Endothelial cell of umbilical vein (primary cell): Measurements from ENCODE around the gene ARHGEF1. TPM values are rescaled to one million over a fixed set of nuclear protein-coding genes. Genes with fewer than 3 reads are reported as not detected.

Experiments
- BruUV-seq: library from RNA; stranded (reverse); fragments of 400-500 nt; replicated peaks from 2 replicates; lab custom pipeline; 2021; lab: Mats Ljungman, UMichigan
- CTCF ChIA-PET: fragments of 300-600, 350-600 bp; sonication (Branson Sonifier 250); formaldehyde crosslinking; loops from one replicate; lab custom pipeline; 2021; ENCODE audit warnings: antibody characterized with exemption, inconsistent platforms; lab: Charles Lee
- POLR2A ChIA-PET: fragments of 300-600, 350-600 bp; sonication (Branson Sonifier 250); formaldehyde crosslinking; loops from one replicate; lab custom pipeline; 2021; ENCODE audit warnings: antibody characterized with exemption, inconsistent platforms; lab: Charles Lee
- DNase-seq: peaks from one replicate; pipeline ENCODE4 v3.0.0-alpha.2; 2011; ENCODE audit warnings: low read depth, low spot score
- FAIRE-seq: peaks from 2 replicates; lab custom pipeline; 2011; peaks lifted over from hg19 to GRCh38; lab: Jason Lieb, UNC
- H2AFZ ChIP-seq: 2 replicates; pipeline ENCODE4 v1.6.0; 2012; ENCODE audit warnings: low read depth, low read length, control low read depth, inconsistent platforms
- H3K27ac ChIP-seq: 2 replicates; pipeline ENCODE4 v1.5.1; 2011; ENCODE audit warnings: low read depth, mild to moderate bottlenecking, control low read depth, low read length, moderate library complexity; ENCODE audit not compliant: insufficient read depth
- H3K27me3 ChIP-seq, 2 experiments: 2 replicates each; pipeline versions ENCODE4 v1.6.0 to v1.6.1; 2011; ENCODE audit warnings: low read length in 2 of 2, mixed read lengths in 1 of 2; ENCODE audit not compliant: control insufficient read depth in 2 of 2, insufficient read depth in 2 of 2
- H3K36me3 ChIP-seq, 2 experiments: 2 replicates in 1 of 2; 3 replicates in 1 of 2; pipeline ENCODE4 v1.5.1; 2011; ENCODE audit warnings: low read length in 2 of 2, mild to moderate bottlenecking in 1 of 2, moderate library complexity in 1 of 2; ENCODE audit not compliant: control insufficient read depth in 2 of 2, insufficient read depth in 2 of 2; ENCODE audit errors: extremely low read depth in 1 of 2
- H3K4me1 ChIP-seq: 3 replicates; pipeline ENCODE4 v1.5.1; 2011; ENCODE audit warnings: mild to moderate bottlenecking, low read length; ENCODE audit not compliant: control insufficient read depth, insufficient read depth; ENCODE audit errors: extremely low read depth
- H3K4me2 ChIP-seq: 2 replicates; pipeline ENCODE4 v1.6.1; 2011; ENCODE audit warnings: low read length, control low read depth, mixed read lengths; ENCODE audit not compliant: insufficient read depth
- H3K4me3 ChIP-seq, 3 experiments: fragments of 200-600 bp in 1 of 3; sonication (generic), shearing (Covaris generic) in 1 of 3; replicated peaks in 1 of 3; 2 replicates each; pipeline ENCODE4 v1.5.1; 2011 to 2016; ENCODE audit warnings: control low read depth in 3 of 3, low read length in 3 of 3, mild to moderate bottlenecking in 2 of 3, inconsistent platforms in 1 of 3, low read depth in 1 of 3, moderate library complexity in 1 of 3; ENCODE audit not compliant: insufficient read depth in 1 of 3
- H3K79me2 ChIP-seq: 2 replicates; pipeline ENCODE4 v1.6.0; 2012; ENCODE audit warnings: low read length, inconsistent platforms; ENCODE audit not compliant: control insufficient read depth, insufficient read depth
- H3K9ac ChIP-seq: replicated peaks from 2 replicates; pipeline ENCODE3; 2011; ENCODE audit warnings: low read length, control low read depth; ENCODE audit not compliant: insufficient read depth; ENCODE audit errors: extremely low read depth
- H3K9me1 ChIP-seq: replicated peaks from 3 replicates; pipeline ENCODE4 v1.6.0; 2011; ENCODE audit warnings: mild to moderate bottlenecking, low read length; ENCODE audit not compliant: control insufficient read depth, insufficient read depth; ENCODE audit errors: extremely low read depth
- H3K9me3 ChIP-seq: replicated peaks from 2 replicates; pipeline ENCODE4 v1.5.1; 2012; ENCODE audit warnings: low read length, inconsistent platforms; ENCODE audit not compliant: control insufficient read depth, insufficient read depth
- H4K20me1 ChIP-seq: replicated peaks from 2 replicates; pipeline ENCODE3; 2011; ENCODE audit warnings: mild to moderate bottlenecking, low read length; ENCODE audit not compliant: control insufficient read depth, insufficient read depth; ENCODE audit errors: extremely low read depth
- CTCF ChIP-seq, 2 donors: IDR thresholded peaks; 1 replicate in 1 of 2; 2 replicates in 1 of 2; pipeline ENCODE4 v1.5.1; 2011; ENCODE audit warnings: low read length in 2 of 2, mild to moderate bottlenecking in 2 of 2, moderate library complexity in 2 of 2, control low read depth in 1 of 2, inconsistent platforms in 1 of 2, low read depth in 1 of 2; ENCODE audit not compliant: insufficient read depth in 1 of 2; ENCODE audit errors: extremely low read depth in 1 of 2
- EZH2 ChIP-seq: IDR thresholded peaks from 2 replicates; pipeline ENCODE4 v1.6.1; 2012; ENCODE audit warnings: borderline replicate concordance, low read depth, mild to moderate bottlenecking, moderate library complexity, low read length, inconsistent platforms; ENCODE audit not compliant: severe bottlenecking
- FOS ChIP-seq: IDR thresholded peaks from 2 replicates; pipeline ENCODE4 v1.6.1; 2011; ENCODE audit warnings: mild to moderate bottlenecking, low read length, moderate library complexity, borderline replicate concordance; ENCODE audit not compliant: insufficient read depth
- GATA2 ChIP-seq: IDR thresholded peaks from 2 replicates; pipeline ENCODE4 v1.7.0; 2011; ENCODE audit warnings: low read depth, mild to moderate bottlenecking, moderate library complexity, mixed read lengths, low read length; ENCODE audit not compliant: insufficient read length, insufficient read depth
- JUN ChIP-seq: IDR thresholded peaks from 2 replicates; pipeline ENCODE4 v1.6.1; 2011; ENCODE audit warnings: borderline replicate concordance, low read depth; ENCODE audit not compliant: insufficient read length, insufficient read depth
- MAX ChIP-seq: IDR thresholded peaks from 2 replicates; pipeline ENCODE4 v1.6.1; 2011; ENCODE audit not compliant: insufficient read depth, insufficient read length
- MYC ChIP-seq: IDR thresholded peaks from one replicate; pipeline ENCODE4 v1.6.1; 2011; ENCODE audit warnings: mild to moderate bottlenecking, low read depth, low read length
- POLR2A ChIP-seq: IDR thresholded peaks from 2 replicates; pipeline ENCODE4 v1.6.1; 2012; ENCODE audit warnings: low read depth, mild to moderate bottlenecking, control low read depth, low read length
- POLR2AphosphoS5 ChIP-seq: IDR thresholded peaks from 2 replicates; pipeline ENCODE4 v1.6.1; 2012; ENCODE audit warnings: low read depth, mild to moderate bottlenecking, control low read depth, low read length, moderate library complexity; ENCODE audit not compliant: insufficient read depth
- dilution Hi-C: fragments of 300-500 bp; cut with MboI; formaldehyde crosslinking; loops from one replicate; pipeline ENCODE4 v1.15.0; 2019; ENCODE audit warnings: low sequenced_read_pairs; ENCODE audit not compliant: extremely low pct_ligation_motif_present
- intact Hi-C: fragments of 100-400 bp; cut with micrococcal nuclease; formaldehyde crosslinking; loops from one replicate; pipeline ENCODE4 v1.10.0; 2022
- polyA plus RNA-seq, 4 experiments: library from polyadenylated mRNA; depleted of rRNA in 3 of 4; stranded (reverse) in 3 of 4; unstranded in 1 of 4; fragments of >200 nt; gene quantifications; 2 replicates each; pipeline versions ENCODE4 v1.2.1 to v1.2.3, GENCODE V29; 2011 to 2012; ENCODE audit warnings: missing spikeins in 1 of 4
- total RNA-seq: library from RNA; stranded (reverse); gene quantifications from 2 replicates; pipeline ENCODE4 v1.2.3, GENCODE V29; 2021

ARHGEF1 gene
- total and polyA plus RNA-seq, 2 donors (not counting 3 experiments of a cell fraction or from before 2014, with no cell fraction given) = 65.4 to 123 TPM

- Histone ChIP-seq H3K36me3 (peaks cover 4 to 15% of the 10 kb centered on the region in 2 experiments), H3K4me1 (peaks cover 16% of the 10 kb centered on the region), H3K9ac (no peak overlapping the region), H3K27me3 (no peaks in the 10 kb centered on the region), H3K4me2 (no peak overlapping the region), H4K20me1 (no peaks in the 10 kb centered on the region), H2AFZ (no peak overlapping the region), H3K27ac (no peak overlapping the region), H3K79me2 (peaks cover 24% of the 10 kb centered on the region), H3K9me1 (no peaks in the 10 kb centered on the region), H3K9me3 (no peaks in the 10 kb centered on the region), H3K4me3 (no peak overlapping the region)
- dilution Hi-C loops = no loop called here
- ChIA-PET POLR2A (no interaction called here), CTCF (interaction anchor here (1.1 to 1.6 kb wide), 2 partner anchors 10 to 16 kb away, joined by 3 to 5 read pairs; no protein-coding TSS in a partner anchor)
- intact Hi-C loops = no loop called here
- no peak for DNase-seq
- no TSS peak for BruUV-seq
- TF ChIP-seq POLR2A (no peak), JUN (no peak), CTCF (IDR thresholded peaks at IDR 0.05; ENCODE audit: extremely low read depth in 1 of 2, insufficient read depth in 1 of 2, low read depth in 1 of 2, low read length in 2 of 2) (no peak), MYC (no peak), GATA2 (no peak), POLR2AphosphoS5 (no peak), MAX (no peak), FOS (no peak), EZH2 (no peak)
- no peak for FAIRE-seq
Observed at GRCh38 chr19:41888926-41889325, 5.9 kb downstream of the ARHGEF1 start.
